Measurements from ENCODE around the gene DCHS2. TPM values are rescaled to one million over a fixed set of nuclear protein-coding genes. Genes with fewer than 3 reads are reported as not detected.

The DCHS2 gene
- total RNA-seq, 1 experiment from 2014 or later, result not detected

- no peaks in the 10 kb centered on the region for H4K20me1 ChIP-seq (ENCODE audit: insufficient read depth, low read depth, low read length)
- H3K36me3 ChIP-seq (ENCODE audit: insufficient read depth, low read length), result no peaks in the 10 kb centered on the region
- no peaks in the 10 kb centered on the region for H3K4me1 ChIP-seq (ENCODE audit: low read length)
- H3K9ac ChIP-seq (ENCODE audit: low read length), result no peak overlapping the region
- no peak overlapping the region for H3K4me3 ChIP-seq (ENCODE audit: low read length)
- H2AFZ ChIP-seq (ENCODE audit: low read length), result no peak overlapping the region
- no peak overlapping the region for H3K4me2 ChIP-seq (ENCODE audit: low read depth, low read length, poor library complexity, severe bottlenecking)
- DNase-seq, result no peak
- H3K9me3 ChIP-seq (ENCODE audit: low read length), result no peaks in the 10 kb centered on the region
- H3K27me3 ChIP-seq (ENCODE audit: low read length), result no peaks in the 10 kb centered on the region; the same call in 1 of the 2 replicates
- no peak overlapping the region for H3K27ac ChIP-seq (ENCODE audit: low read length)
- no peaks in the 10 kb centered on the region for H3K9me2 ChIP-seq (replicated peaks; ENCODE audit: insufficient read depth, low read length)
- no peaks in the 10 kb centered on the region for H3K79me2 ChIP-seq (ENCODE audit: low read length)
These were observed 13.1 kb downstream of the DCHS2 start for GRCh38 chr4:154478547-154478946.

GRCh38 chr4:154478128-154478527, 13.5 kb downstream of the DCHS2 start:
- Histone ChIP-seq H3K4me2 (ENCODE audit: low read depth, low read length, poor library complexity, severe bottlenecking) (no peak overlapping the region), H3K4me3 (ENCODE audit: low read length) (no peak overlapping the region), H3K79me2 (ENCODE audit: low read length) (no peaks in the 10 kb centered on the region), H3K27me3 (ENCODE audit: low read length) (no peaks in the 10 kb centered on the region; the same call in 1 of the 2 replicates), H3K9ac (ENCODE audit: low read length) (no peak overlapping the region), H2AFZ (ENCODE audit: low read length) (no peak overlapping the region), H3K4me1 (ENCODE audit: low read length) (no peaks in the 10 kb centered on the region), H4K20me1 (ENCODE audit: insufficient read depth, low read depth, low read length) (no peaks in the 10 kb centered on the region), H3K9me3 (ENCODE audit: low read length) (no peaks in the 10 kb centered on the region), H3K9me2 (replicated peaks; ENCODE audit: insufficient read depth, low read length) (no peaks in the 10 kb centered on the region), H3K27ac (ENCODE audit: low read length) (no peak overlapping the region), H3K36me3 (ENCODE audit: insufficient read depth, low read length) (no peaks in the 10 kb centered on the region)
- DNase-seq, result no peak

GRCh38 chr4:154476232-154476631, 15.4 kb downstream of the DCHS2 start:
- H3K27ac ChIP-seq (ENCODE audit: low read length), result no peak overlapping the region
- no peaks in the 10 kb centered on the region for H3K9me3 ChIP-seq (ENCODE audit: low read length)
- no peaks in the 10 kb centered on the region for H3K79me2 ChIP-seq (ENCODE audit: low read length)
- no peaks in the 10 kb centered on the region for H4K20me1 ChIP-seq (ENCODE audit: insufficient read depth, low read depth, low read length)
- DNase-seq, result no peak
- H3K27me3 ChIP-seq (ENCODE audit: low read length), result no peaks in the 10 kb centered on the region; the same call in 1 of the 2 replicates
- H3K4me3 ChIP-seq (ENCODE audit: low read length), result no peak overlapping the region
- H2AFZ ChIP-seq (ENCODE audit: low read length), result no peak overlapping the region
- H3K4me2 ChIP-seq (ENCODE audit: low read depth, low read length, poor library complexity, severe bottlenecking), result no peak overlapping the region
- no peaks in the 10 kb centered on the region for H3K36me3 ChIP-seq (ENCODE audit: insufficient read depth, low read length)
- no peaks in the 10 kb centered on the region for H3K4me1 ChIP-seq (ENCODE audit: low read length)
- no peak overlapping the region for H3K9ac ChIP-seq (ENCODE audit: low read length)
- H3K9me2 ChIP-seq (replicated peaks; ENCODE audit: insufficient read depth, low read length), result no peaks in the 10 kb centered on the region

GRCh38 chr4:154475820-154476219, 15.8 kb downstream of the DCHS2 start:
- Histone ChIP-seq H3K4me3 (ENCODE audit: low read length) (no peak overlapping the region), H3K36me3 (ENCODE audit: insufficient read depth, low read length) (no peaks in the 10 kb centered on the region), H4K20me1 (ENCODE audit: insufficient read depth, low read depth, low read length) (no peaks in the 10 kb centered on the region), H3K4me2 (ENCODE audit: low read depth, low read length, poor library complexity, severe bottlenecking) (no peak overlapping the region), H3K27me3 (ENCODE audit: low read length) (no peaks in the 10 kb centered on the region; the same call in 1 of the 2 replicates), H3K79me2 (ENCODE audit: low read length) (no peaks in the 10 kb centered on the region), H2AFZ (ENCODE audit: low read length) (no peak overlapping the region), H3K9me2 (replicated peaks; ENCODE audit: insufficient read depth, low read length) (no peaks in the 10 kb centered on the region), H3K4me1 (ENCODE audit: low read length) (no peaks in the 10 kb centered on the region), H3K9ac (ENCODE audit: low read length) (no peak overlapping the region), H3K27ac (ENCODE audit: low read length) (no peak overlapping the region), H3K9me3 (ENCODE audit: low read length) (no peaks in the 10 kb centered on the region)
- DNase-seq, result no peak

- Histone ChIP-seq H3K4me3 (ENCODE audit: low read length) (no peak overlapping the region), H2AFZ (ENCODE audit: low read length) (no peak overlapping the region), H3K27me3 (ENCODE audit: low read length) (no peaks in the 10 kb centered on the region; the same call in 1 of the 2 replicates), H3K9me2 (replicated peaks; ENCODE audit: insufficient read depth, low read length) (no peaks in the 10 kb centered on the region), H3K4me2 (ENCODE audit: low read depth, low read length, poor library complexity, severe bottlenecking) (no peak overlapping the region), H3K9ac (ENCODE audit: low read length) (no peak overlapping the region), H3K9me3 (ENCODE audit: low read length) (no peaks in the 10 kb centered on the region), H3K4me1 (ENCODE audit: low read length) (no peaks in the 10 kb centered on the region), H4K20me1 (ENCODE audit: insufficient read depth, low read depth, low read length) (no peaks in the 10 kb centered on the region), H3K27ac (ENCODE audit: low read length) (no peak overlapping the region), H3K79me2 (ENCODE audit: low read length) (no peaks in the 10 kb centered on the region), H3K36me3 (ENCODE audit: insufficient read depth, low read length) (no peaks in the 10 kb centered on the region)
- DNase-seq, result no peak
These were observed 18.1 kb downstream of the DCHS2 start for GRCh38 chr4:154473497-154473896.

- H2AFZ ChIP-seq (ENCODE audit: low read length), result no peak overlapping the region
- H3K79me2 ChIP-seq (ENCODE audit: low read length), result no peaks in the 10 kb centered on the region
- no peak overlapping the region for H3K9ac ChIP-seq (ENCODE audit: low read length)
- no peak overlapping the region for H3K4me3 ChIP-seq (ENCODE audit: low read length)
- no peaks in the 10 kb centered on the region for H4K20me1 ChIP-seq (ENCODE audit: insufficient read depth, low read depth, low read length)
- no peaks in the 10 kb centered on the region for H3K9me3 ChIP-seq (ENCODE audit: low read length)
- H3K4me1 ChIP-seq (ENCODE audit: low read length), result no peaks in the 10 kb centered on the region
- no peak overlapping the region for H3K27ac ChIP-seq (ENCODE audit: low read length)
- no peaks in the 10 kb centered on the region for H3K36me3 ChIP-seq (ENCODE audit: insufficient read depth, low read length)
- DNase-seq, result no peak
- H3K4me2 ChIP-seq (ENCODE audit: low read depth, low read length, poor library complexity, severe bottlenecking), result no peak overlapping the region
- no peaks in the 10 kb centered on the region; the same call in 1 of the 2 replicates for H3K27me3 ChIP-seq (ENCODE audit: low read length)
- no peaks in the 10 kb centered on the region for H3K9me2 ChIP-seq (replicated peaks; ENCODE audit: insufficient read depth, low read length)
These were observed 18.7 kb downstream of the DCHS2 start for GRCh38 chr4:154472858-154473257.

GRCh38 chr4:154471526-154472331, 19.9 kb downstream of the DCHS2 start:
- DNase-seq, result no peak
- no peaks in the 10 kb centered on the region for H3K4me1 ChIP-seq (ENCODE audit: low read length)
- no peaks in the 10 kb centered on the region for H3K9me3 ChIP-seq (ENCODE audit: low read length)

GRCh38 chr4:154471032-154471431, 20.6 kb downstream of the DCHS2 start:
- no peaks in the 10 kb centered on the region for H4K20me1 ChIP-seq (ENCODE audit: insufficient read depth, low read depth, low read length)
- H3K9ac ChIP-seq (ENCODE audit: low read length), result no peak overlapping the region
- no peak overlapping the region for H3K27ac ChIP-seq (ENCODE audit: low read length)
- H3K79me2 ChIP-seq (ENCODE audit: low read length), result no peaks in the 10 kb centered on the region
- H3K9me2 ChIP-seq (replicated peaks; ENCODE audit: insufficient read depth, low read length), result no peaks in the 10 kb centered on the region
- no peak overlapping the region for H3K4me3 ChIP-seq (ENCODE audit: low read length)
- H2AFZ ChIP-seq (ENCODE audit: low read length), result no peak overlapping the region
- H3K9me3 ChIP-seq (ENCODE audit: low read length), result no peaks in the 10 kb centered on the region
- H3K4me2 ChIP-seq (ENCODE audit: low read depth, low read length, poor library complexity, severe bottlenecking), result no peak overlapping the region
- H3K36me3 ChIP-seq (ENCODE audit: insufficient read depth, low read length), result no peaks in the 10 kb centered on the region
- H3K27me3 ChIP-seq (ENCODE audit: low read length), result no peaks in the 10 kb centered on the region; the same call in 1 of the 2 replicates
- H3K4me1 ChIP-seq (ENCODE audit: low read length), result no peaks in the 10 kb centered on the region
- no peak for DNase-seq

More at GRCh38 chr4:154471526-154472331, 19.9 kb downstream of the DCHS2 start:
- no peaks in the 10 kb centered on the region for H3K9me2 ChIP-seq (replicated peaks; ENCODE audit: insufficient read depth, low read length)
- H4K20me1 ChIP-seq (ENCODE audit: insufficient read depth, low read depth, low read length), result no peaks in the 10 kb centered on the region
- no peak overlapping the region for H3K4me2 ChIP-seq (ENCODE audit: low read depth, low read length, poor library complexity, severe bottlenecking)
- no peak overlapping the region for H2AFZ ChIP-seq (ENCODE audit: low read length)
- H3K9ac ChIP-seq (ENCODE audit: low read length), result no peak overlapping the region
- no peaks in the 10 kb centered on the region; the same call in 1 of the 2 replicates for H3K27me3 ChIP-seq (ENCODE audit: low read length)
- no peak overlapping the region for H3K27ac ChIP-seq (ENCODE audit: low read length)
- no peak overlapping the region for H3K4me3 ChIP-seq (ENCODE audit: low read length)
- H3K36me3 ChIP-seq (ENCODE audit: insufficient read depth, low read length), result no peaks in the 10 kb centered on the region
- H3K79me2 ChIP-seq (ENCODE audit: low read length), result no peaks in the 10 kb centered on the region
